ENCODE results near the gene RPL5.

RPL5 gene

GRCh38 chr1:92862605-92863004 is 30.8 kb downstream of the RPL5 start:
- no peak for DNase-seq (ENCODE audit: low read depth, low spot score)
- no peak overlapping the region for H3K4me3 ChIP-seq (ENCODE audit: low read depth, low read length)
- POLR2A ChIA-PET: interaction anchor here (0.7 kb wide), 1 partner anchor 127 kb away, joined by 3 read pairs; no protein-coding TSS in a partner anchor
- CTCF ChIA-PET: interaction anchor here (1.1 to 13.5 kb wide), 8 partner anchors 13 to 140 kb away, joined by 3 to 493 read pairs (median 6); partner anchors contain the start of gene DIPK1A
- TF ChIP-seq CTCF (IDR thresholded peaks at IDR 0.05; ENCODE audit: insufficient read depth, low read length, missing control alignments): no peak

DNA sequence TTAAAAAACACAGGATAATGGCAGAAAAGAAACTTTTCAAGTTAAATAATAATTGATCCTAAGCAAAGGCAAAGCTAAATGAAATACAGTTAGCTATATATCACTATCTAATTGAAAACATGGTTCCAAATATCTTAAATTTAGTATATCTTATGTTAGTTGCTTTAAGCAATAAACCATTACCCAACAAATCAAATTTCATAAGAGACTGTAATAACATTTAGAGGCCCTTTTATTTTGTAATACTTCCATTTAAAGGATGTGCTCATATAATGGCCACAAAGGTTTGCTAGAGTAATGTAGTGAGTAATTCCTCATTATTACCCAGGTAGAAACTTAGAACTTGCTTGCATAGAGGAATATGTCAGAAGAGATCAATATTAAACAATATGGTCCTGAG is 32.3 kb downstream of the RPL5 start:
- ChIA-PET POLR2A (no interaction called here), CTCF (interaction anchor here (1.0 to 13.5 kb wide), 6 partner anchors 12 to 129 kb away, joined by 3 to 493 read pairs (median 4); partner anchors contain the start of gene DIPK1A)
- no peak for TF ChIP-seq CTCF (IDR thresholded peaks at IDR 0.05; ENCODE audit: insufficient read depth, low read length, missing control alignments)
- no peak overlapping the region for H3K4me3 ChIP-seq (ENCODE audit: low read depth, low read length)
- no peak for DNase-seq (ENCODE audit: low read depth, low spot score)

- H3K4me3 ChIP-seq (ENCODE audit: low read depth, low read length): no peak overlapping the region
- ChIA-PET POLR2A (no interaction called here), CTCF (interaction anchor here (1.0 to 4.3 kb wide), 2 partner anchors 11 to 13 kb away, joined by 3 to 46 read pairs; no protein-coding TSS in a partner anchor)
- TF ChIP-seq CTCF (IDR thresholded peaks at IDR 0.05; ENCODE audit: insufficient read depth, low read length, missing control alignments): no peak
- DNase-seq (ENCODE audit: low read depth, low spot score): no peak
Measured at GRCh38 chr1:92870591-92870990, 38.8 kb downstream of the RPL5 start.

GRCh38 chr1:92872719-92873118 is 40.9 kb downstream of the RPL5 start:
- ChIA-PET CTCF (interaction anchor here (5.1 to 6.7 kb wide), 2 partner anchors 13 to 122 kb away, joined by 27 to 51 read pairs; no protein-coding TSS in a partner anchor), POLR2A (no interaction called here)
- no peak overlapping the region for H3K4me3 ChIP-seq (ENCODE audit: low read depth, low read length)
- DNase-seq (ENCODE audit: low read depth, low spot score): no peak
- TF ChIP-seq CTCF (IDR thresholded peaks at IDR 0.05; ENCODE audit: insufficient read depth, low read length, missing control alignments): no peak

- ChIA-PET CTCF (interaction anchor here (0.7 to 6.7 kb wide), 5 partner anchors 16 to 121 kb away, joined by 3 to 51 read pairs (median 3); no protein-coding TSS in a partner anchor), POLR2A (no interaction called here)
- TF ChIP-seq CTCF (IDR thresholded peaks at IDR 0.05; ENCODE audit: insufficient read depth, low read length, missing control alignments): no peak
- no peak overlapping the region for H3K4me3 ChIP-seq (ENCODE audit: low read depth, low read length)
- DNase-seq (ENCODE audit: low read depth, low spot score): no peak
Measured at GRCh38 chr1:92874987-92875386, 43.1 kb downstream of the RPL5 start.

- no peak overlapping the region for H3K4me3 ChIP-seq (ENCODE audit: low read depth, low read length)
- ChIA-PET CTCF (interaction anchor here (1.5 to 6.7 kb wide), 7 partner anchors 11 to 118 kb away, joined by 3 to 51 read pairs (median 5); no protein-coding TSS in a partner anchor), POLR2A (no interaction called here)
- TF ChIP-seq CTCF (IDR thresholded peaks at IDR 0.05; ENCODE audit: insufficient read depth, low read length, missing control alignments): no peak
- DNase-seq (ENCODE audit: low read depth, low spot score): no peak
Measured at GRCh38 chr1:92876351-92876750, 44.5 kb downstream of the RPL5 start.
